Measurements from ENCODE around the gene KRT82.

- no peak for TF ChIP-seq CTCF (IDR thresholded peaks at IDR 0.05)
- no peak for TF ChIP-seq EP300 (IDR thresholded peaks at IDR 0.05)
- TF ChIP-seq POLR2A (IDR thresholded peaks at IDR 0.05) = no peak
- TF ChIP-seq POLR2AphosphoS5 (IDR thresholded peaks at IDR 0.05) = no peak
Observed at GRCh38 chr12:52367876-52368275, 38.3 kb downstream of the KRT82 start.

Measured in stomach (tissue), 4 donors.